Stimulated activated CD8-positive, alpha-beta memory T cell treated with anti-CD3 and anti-CD28 coated beads, Interleukin-7, amount 100 ng/mL, for 1 hour (primary cell): ENCODE results near the gene MBNL1.

Experiments used
- DNase-seq, 2 donors: peaks; one replicate each; pipeline ENCODE4 v3.0.0-alpha.2; 2020; ENCODE audit warnings: low read depth in 2 of 2

MBNL1 gene

DNA sequence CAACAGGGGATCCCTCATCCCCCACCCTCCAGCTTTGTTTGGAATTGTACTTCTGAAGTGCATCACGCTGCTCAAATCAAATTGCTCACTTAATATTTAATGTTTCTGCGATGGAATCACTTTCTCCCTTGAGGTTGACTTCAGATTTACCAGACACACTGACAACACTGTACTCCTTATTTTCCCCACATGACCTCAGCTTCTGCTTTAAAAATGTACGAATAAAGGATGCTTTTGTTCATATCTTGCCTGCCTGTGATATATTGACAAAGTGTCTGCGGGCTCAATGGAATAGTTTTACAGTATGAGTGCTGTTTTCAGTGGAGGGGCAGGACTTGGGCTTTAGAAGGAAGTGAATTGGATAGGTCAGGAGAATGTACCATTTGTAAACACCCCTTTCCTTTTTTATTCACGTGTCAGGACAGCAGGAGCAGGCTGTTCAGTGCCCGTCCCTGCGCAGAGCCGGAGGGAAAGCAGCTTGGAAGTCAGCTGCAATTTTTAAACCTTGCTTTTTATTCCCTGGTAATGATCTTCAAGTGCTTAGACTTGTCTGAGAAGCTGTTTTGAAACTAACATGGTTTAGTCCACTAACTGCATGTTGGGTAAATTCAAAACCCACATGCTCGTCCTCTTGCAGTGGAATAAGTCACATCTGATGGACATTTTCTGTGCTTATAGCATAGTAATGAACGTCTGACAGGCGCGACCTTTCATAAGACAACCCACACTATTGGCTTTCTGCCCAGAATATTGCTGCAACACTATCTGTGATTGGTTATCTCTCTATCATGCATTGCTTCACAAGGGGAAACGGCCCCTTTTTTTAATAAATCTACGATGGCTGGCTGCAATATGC lies 29.9 kb downstream of the MBNL1 start:
- DNase-seq = no peak

DNA sequence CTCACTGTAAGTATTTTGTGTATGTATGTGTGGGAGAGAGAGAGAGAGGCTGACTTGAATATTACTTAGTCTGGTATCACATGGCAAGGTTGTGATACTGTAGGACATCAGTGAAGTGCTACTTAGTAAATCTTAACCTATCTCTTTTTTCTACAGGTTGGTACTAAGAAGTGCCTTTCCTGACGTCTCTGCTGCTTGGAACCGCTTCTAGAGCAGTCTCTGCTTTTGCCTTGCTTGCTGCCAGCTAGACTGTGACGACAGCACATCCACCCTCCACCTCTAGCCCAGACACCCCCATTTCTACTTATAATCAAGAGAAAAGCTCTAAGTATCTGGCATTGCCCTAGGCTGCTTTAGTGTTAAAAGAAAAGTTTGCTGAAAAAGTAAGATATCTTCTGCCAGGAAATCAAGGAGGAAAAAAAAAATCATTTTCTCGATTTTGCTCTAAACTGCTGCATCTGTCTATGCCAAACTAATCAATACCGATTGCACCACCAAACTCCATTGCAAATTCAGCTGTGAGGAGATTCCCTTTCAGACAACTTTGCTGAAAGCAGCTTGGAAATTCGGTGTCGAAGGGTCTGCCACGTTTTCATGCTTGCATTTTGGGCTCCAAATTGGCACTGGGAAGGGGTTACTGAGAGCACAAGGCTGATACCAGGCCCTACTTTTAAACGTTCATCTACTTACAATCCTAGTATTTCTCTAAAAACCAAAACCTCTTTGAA lies 30.7 kb downstream of the MBNL1 start:
- no peak for DNase-seq

DNA sequence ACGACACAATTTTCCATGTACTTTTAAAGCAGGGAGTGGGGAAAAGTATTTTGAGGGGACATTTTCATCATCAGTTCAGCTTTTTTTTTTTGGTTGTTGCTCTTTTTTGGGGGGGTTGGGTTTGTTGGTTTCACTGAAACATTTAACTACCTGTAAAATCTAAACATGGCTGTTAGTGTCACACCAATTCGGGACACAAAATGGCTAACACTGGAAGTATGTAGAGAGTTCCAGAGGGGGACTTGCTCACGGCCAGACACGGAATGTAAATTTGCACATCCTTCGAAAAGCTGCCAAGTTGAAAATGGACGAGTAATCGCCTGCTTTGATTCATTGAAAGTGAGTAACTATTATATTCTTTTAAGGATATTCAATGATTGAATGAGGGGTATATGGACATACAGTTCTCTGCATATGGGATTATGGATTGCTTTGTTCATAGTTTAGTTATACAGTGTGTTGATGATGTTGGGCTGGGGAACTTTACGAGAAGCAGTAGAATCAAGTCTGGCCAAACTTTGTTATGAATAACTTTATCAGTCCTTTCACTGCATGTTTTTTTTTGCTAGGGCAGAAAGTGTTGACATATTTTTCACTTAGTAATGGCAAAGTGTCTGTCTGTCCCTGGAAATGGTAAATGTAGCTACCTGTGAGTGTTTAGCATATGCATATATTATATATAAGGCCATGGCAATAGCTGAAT lies 31.5 kb downstream of the MBNL1 start:
- no peak for DNase-seq

DNA sequence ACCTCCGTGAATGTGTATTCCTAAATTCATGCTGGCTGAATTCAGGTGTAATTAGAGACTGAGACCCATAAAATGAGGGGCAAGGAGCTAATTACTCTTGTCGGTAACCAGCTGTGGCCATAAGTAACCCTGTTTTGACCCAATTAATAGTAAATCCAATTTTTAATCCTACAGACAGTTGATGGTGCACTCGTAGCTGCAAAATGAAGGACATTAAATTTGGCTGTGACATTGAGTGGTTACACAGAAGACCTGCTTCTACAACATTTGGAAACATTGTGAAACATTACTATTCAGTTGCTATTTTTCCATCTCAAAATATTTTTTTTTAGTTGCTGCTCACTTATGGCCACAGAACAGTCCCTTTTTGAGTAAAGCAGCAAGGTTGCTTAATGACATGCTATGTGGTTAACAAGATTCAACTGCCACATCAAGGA lies 33.0 kb downstream of the MBNL1 start:
- DNase-seq = no peak

DNA sequence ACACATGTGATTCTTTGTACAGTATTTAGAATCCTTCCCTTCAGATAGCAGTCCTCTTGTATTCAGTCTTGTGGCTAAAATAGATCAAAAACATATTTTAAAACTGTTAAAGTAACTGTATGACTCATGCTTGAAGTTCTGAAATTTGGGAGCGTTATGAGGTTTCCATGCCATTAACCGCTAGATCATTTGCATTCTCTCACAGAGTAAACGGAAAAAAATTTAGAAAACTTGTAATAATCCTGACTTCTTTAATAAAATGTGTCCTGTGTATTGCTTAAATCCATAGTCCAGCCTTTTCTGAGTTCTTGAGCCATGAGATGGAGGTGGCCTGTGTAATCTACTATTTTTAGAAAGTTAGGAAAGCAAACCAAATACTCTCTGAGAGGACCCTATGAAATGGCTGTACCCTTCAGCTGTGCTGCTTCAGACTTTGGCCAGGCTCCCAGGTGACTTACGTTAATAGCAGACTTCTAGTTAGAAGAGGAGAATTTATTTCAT lies 33.8 kb downstream of the MBNL1 start:
- no peak for DNase-seq

DNA sequence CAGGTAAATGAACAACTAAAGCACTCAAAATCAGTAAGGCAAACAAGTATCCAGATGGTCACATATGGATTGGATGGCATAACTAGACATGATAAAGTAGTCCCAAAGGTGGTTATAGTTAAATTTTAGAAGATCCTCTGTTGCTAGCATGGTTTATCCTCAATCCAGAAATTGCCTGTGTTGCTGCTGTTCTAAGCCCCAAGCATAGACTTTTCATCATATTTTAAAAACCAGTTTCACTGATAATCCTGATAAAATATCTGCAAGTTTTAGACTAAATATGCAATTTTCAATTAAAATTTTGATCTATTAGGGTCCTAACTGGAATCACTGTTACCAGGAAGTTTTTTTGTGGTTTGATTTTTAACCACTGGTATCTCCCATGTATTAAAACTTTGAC lies 35.4 kb downstream of the MBNL1 start:
- DNase-seq = no peak

DNA sequence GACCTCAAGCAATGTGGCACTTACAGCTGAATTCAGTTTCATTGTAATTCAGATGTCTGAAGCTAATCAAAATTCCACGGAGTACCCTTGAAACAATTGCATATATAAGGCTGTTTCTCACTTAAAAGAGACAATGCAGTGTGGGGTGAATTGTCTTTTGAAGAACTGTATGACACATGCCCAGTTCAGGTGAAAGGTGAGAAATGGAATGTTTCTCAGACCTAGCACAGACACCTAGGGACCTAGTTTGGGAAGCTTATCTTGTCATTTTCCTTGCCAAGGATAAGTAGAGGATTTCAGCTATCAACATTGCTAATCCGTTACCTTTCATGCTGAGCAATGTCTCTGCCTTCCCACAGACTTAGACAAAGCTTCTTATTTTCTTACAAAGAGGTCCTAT lies 36.3 kb downstream of the MBNL1 start:
- DNase-seq = no peak

DNA sequence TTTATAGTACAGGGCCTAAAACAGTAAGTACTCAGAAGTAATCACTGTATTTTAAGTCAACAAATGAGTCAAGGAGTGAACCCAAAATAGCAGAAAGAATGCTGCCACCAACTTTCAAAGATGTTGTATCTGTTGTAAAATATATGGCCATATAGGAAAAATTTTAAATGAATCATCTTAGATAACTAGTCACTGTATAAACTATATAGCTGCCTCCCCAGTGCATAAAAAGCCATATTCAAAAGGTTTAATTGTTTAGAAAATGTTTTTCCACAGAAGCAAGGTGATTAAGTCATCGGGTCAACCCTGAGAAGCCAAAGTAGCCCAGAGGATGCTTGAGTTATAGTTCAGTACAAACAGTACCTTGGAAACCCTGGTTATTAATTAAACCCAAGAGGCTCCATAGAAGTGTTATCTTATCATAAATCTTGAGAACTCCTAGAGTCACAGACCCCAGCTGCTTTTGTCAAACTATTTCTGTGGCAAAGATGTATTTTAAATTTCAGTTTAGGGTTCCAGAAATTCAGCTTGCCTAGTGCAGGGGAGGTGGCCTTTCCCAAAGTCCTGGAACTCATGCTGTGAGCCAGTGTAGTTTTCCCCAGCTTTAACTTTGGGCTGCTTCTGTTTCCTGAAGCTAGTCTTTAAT lies 39.2 kb downstream of the MBNL1 start:
- no peak for DNase-seq

GRCh38 chr3:152308475-152308844 lies 39.7 kb downstream of the MBNL1 start:
- no peak for DNase-seq

DNA sequence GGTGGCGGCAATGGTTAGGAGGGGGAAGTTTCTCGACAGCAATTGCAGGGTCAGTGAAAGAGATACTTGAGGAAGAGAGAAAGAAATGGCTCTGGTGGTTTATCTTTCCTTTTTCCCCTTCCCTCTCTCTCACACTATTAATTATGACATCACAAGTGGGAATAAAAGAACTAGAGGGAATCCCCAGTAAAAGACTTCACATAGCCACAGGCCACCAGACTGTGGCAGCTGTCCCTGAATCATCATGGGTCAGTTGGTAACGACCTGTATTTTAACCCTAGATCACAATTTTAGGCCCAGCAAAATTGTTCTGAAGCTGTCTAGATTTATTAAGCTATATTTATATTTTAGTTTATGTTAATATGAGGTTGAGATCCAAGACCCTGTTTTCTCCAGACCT lies 40.3 kb downstream of the MBNL1 start:
- DNase-seq = no peak

GRCh38 chr3:152309535-152310307 lies 41.0 kb downstream of the MBNL1 start:
- DNase-seq = no peak

DNA sequence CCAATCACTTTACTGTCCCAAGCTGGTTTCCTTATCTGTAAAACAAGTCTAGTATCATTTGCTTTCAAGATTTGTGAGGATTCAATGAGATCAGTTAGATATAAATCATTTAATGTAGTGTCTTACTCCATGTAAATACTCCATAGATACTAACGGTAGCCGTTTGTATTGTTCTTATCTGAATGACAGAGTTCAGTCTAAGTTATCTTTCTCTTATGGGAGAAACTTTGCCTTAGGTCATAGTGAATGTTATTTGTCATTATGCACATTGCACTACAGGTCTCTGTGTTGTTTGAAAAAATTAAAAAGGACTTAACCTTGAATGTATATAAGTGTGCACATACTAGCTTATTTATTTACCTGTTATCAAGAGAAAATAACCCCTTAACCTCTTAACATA lies 44.7 kb downstream of the MBNL1 start:
- no peak for DNase-seq

GRCh38 chr3:152313914-152314313 lies 45.2 kb downstream of the MBNL1 start:
- DNase-seq = no peak

DNA sequence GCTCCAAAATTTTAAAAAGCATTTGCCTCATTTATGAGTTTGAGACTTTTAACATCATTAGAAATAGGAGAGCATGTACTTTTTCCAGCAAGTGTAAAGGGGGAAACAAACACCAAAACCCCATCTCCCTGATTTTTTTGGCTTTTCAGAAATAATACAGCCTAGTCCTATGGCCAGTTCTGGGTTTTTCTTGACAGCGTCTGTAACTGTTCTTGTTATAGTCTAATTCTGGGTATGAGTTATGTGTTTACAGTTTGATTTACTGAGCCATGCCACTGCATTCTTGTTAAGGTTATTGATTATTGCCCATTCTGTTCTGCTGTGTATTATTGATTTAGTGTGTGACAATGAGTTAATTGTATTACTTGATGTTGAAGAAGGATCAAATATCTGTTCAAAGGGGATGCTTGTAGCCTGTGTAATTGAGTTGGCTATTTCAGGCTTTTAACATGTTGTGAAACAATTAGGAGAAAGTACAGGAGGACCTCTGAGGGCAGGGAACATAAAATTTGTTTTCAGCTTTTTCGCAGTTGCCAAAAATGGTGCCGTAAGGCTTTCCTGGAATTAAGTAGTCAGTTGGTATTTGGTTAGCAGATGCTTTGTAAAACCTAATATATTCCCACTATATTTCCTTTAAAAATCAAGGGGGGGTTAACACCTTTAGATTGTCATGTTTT lies 46.1 kb downstream of the MBNL1 start:
- no peak for DNase-seq

DNA sequence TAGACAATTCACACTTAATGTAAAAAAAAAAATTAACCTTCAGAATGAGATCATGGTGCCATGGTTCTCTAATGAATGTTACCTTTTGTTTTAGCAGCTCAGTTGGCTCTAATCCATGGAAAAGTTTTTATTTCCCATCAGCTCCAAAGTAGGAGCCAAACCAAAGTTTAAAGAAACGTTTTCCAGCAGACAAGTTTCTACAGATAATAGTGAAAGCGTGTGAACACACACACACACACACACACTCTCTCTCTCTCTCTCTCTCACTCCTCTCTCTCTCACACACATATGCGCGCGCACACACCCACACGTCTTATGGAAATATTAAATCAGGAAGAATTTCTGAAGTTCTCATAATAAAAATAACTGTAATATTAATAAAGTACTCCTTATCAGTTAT lies 46.9 kb downstream of the MBNL1 start:
- DNase-seq = no peak

DNA sequence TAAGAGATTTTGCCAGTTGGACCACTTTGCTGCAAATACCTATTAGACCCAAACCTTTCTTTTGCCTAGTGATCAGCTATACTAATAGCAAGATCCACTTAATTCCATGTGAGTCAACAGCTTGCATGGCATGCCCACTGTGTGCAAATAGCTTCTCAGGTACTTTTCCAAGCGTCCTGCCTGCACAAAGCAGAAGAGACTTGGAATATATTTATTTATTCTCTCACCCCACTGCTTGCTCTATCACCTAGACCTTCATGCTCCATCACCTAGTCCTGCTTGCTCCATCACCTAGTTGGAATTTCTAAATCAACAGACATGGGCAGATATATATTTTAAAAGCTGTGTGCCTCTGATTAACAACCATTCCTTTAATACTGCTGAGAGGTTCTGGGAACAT lies 47.6 kb downstream of the MBNL1 start:
- DNase-seq = no peak

- DNase-seq = no peak
Observed at GRCh38 chr3:152317184-152317583, 48.5 kb downstream of the MBNL1 start.

- DNase-seq = no peak
Observed at GRCh38 chr3:152317956-152318355, 49.2 kb downstream of the MBNL1 start.

DNA sequence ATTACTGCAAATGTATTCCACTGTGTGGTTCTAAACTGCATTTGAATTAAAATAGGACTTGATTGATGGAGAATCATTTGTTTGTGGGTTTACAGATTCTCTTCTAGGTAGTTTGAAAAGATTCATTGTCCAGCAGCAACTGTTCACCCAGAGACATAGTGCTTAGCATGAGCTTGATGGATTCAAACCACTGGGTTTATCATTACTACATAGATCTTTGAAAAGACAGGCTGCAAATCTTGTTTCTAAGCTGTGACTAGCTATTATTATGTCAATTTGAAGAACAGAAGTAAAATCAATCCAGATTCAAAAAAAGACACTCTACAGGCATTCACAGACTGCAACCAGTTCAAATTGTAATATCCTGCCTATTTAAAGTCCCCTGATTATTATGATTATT lies 49.8 kb downstream of the MBNL1 start:
- DNase-seq = no peak

GRCh38 chr3:152319256-152319655 lies 50.5 kb downstream of the MBNL1 start:
- DNase-seq = no peak
